PC-3 (cell line): ENCODE data around the gene HDAC4.

Source experiments
- CTCF ChIP-seq: fragments of 300-600 bp; sonication (generic); conservative IDR thresholded peaks from 2 replicates; pipeline ENCODE4 v1.5.1; 2017; ENCODE audit warnings: antibody characterized with exemption, low read depth, mild to moderate bottlenecking, low read length
- EZH2 ChIP-seq: fragments of 300-600 bp; sonication (generic); IDR thresholded peaks from one replicate; pipeline ENCODE4 v1.6.1; 2017; ENCODE audit warnings: antibody characterized with exemption, mild to moderate bottlenecking, low read length; ENCODE audit not compliant: unreplicated experiment

GRCh38 chr2:239238839-239239606 is 161.8 kb downstream of the HDAC4 start:
- TF ChIP-seq CTCF, result no peak
- no peak for TF ChIP-seq EZH2
